Activated T-cell treated with anti-CD3 and anti-CD28 coated beads, Interleukin-2, amount 50 U/mL, for 1 hour (primary cell): ENCODE data around the gene ECI2.
"Not testable (repeated sequence)": the region's sequence is repeated elsewhere in the genome, so short reads cannot be mapped to it uniquely, and the experiment has no call there.

ENCODE experiments used
- DNase-seq: peaks from one replicate; pipeline ENCODE4 v3.0.0-alpha.2; 2020

The ECI2 gene

DNA sequence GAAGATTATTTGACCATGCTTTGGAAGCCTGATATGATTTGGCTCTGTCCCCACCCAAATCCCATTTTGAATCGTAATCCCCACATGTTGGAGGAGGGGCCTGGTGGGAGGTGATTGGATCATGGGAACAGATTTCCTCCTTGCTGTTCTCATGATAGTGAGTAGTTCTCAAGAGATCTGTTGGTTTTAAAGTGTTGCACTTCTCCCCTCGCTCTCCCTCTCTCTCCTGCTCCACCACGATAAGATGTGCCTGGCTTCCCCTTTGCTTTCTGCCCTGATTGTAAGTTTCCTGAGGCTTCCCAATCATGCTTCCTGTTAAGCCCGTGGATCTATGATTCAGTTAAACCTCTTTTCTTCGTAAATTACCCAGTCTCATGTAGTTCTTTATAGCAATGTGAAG is 34.7 kb downstream of the ECI2 start:
- DNase-seq = no peak

DNA sequence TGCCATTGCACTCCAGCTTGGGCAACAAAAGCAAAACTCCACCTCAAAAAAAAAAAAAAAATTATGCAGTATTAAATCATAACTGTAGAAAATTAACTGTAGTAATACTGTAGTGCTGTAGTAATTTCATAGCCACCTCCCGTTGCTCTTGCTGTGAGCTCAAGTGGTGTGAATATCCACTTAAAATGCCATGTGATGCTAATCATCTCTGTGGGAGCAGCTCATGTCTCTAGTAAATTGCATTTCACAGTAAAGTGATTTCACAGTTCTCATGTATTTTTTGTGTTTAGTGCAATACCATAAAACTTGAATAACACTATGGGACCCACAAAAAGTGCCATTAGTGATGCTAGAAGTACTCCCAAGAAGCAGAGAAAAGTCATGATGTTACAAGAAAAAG is 42.1 kb downstream of the ECI2 start:
- no peak for DNase-seq

DNA sequence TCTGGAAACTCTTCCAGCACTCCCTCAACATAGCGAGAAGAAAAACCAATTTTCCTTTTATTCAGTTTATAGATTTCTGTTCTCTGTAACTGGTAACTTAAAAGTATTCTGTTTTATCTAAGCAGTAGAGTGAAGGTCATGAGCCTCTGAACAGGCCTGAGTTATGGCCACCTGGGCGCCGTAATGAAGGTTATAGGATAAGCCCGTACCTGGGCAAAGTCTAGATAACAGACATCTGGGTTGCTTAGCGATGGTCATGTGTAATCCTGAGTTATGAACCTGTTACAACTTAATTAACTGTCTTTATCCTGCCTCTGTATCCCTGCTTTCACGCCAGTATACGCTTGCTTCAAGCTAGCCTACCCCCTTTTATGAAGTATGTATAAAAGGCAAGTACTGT is 43.4 kb downstream of the ECI2 start:
- DNase-seq = no peak

DNA sequence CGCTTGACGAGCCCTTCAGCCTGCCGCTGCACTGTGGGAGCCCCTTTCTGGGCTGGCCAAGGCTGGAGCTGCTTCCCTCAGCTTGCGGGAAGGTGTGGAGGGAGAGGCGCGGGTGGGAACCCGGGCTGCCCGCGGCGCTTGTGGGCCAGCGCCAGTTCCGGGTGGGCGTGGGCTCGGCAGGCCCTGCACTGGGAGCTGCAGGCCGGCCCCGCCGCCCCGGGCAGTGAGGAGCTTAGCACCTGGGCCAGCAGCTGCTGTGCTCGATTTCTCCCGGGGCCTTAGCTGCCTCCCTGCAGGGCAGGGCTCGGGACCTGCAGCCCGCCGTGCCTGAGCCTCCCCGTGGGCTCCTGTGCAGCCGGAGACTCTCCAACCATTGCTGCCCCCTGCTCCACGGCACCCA is 45.3 kb downstream of the ECI2 start:
- not testable (repeated sequence) for DNase-seq

DNA sequence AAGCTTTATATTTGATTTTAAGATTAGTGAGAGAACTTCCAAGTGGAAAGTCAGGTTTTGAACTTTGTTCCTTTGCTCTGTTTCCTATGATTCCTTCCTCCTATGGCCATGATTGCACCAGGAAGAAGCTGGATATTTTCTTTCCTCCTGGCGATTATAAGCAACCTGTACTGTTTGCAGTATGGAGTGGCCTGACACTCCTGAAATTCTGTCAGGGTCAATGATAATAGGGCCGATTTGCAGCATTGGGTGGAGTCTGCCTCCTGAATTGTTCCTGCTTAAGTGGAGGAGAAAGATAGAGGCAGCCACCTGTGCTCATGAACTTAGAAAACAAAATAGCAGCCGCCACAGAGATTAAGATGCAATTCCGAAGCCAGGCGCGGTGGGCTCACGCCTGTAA is 46.7 kb downstream of the ECI2 start:
- DNase-seq = no peak

DNA sequence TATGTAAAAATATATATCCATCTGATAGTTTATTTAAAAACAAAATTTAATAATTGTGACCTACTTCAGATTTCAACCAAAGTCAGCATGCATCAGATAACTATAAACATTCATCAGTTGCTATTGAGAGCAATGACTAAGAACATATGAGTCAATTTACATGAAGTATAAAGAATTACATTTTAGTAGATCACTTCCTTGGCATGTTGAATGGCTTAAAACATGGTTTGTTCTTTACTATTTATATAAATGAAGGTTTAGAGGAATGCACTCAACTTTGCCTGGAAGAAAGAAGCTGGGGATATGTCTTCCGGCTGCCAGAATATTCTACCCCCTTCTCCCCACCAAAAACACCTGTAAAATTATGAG is 50.1 kb downstream of the ECI2 start:
- DNase-seq = no peak

DNA sequence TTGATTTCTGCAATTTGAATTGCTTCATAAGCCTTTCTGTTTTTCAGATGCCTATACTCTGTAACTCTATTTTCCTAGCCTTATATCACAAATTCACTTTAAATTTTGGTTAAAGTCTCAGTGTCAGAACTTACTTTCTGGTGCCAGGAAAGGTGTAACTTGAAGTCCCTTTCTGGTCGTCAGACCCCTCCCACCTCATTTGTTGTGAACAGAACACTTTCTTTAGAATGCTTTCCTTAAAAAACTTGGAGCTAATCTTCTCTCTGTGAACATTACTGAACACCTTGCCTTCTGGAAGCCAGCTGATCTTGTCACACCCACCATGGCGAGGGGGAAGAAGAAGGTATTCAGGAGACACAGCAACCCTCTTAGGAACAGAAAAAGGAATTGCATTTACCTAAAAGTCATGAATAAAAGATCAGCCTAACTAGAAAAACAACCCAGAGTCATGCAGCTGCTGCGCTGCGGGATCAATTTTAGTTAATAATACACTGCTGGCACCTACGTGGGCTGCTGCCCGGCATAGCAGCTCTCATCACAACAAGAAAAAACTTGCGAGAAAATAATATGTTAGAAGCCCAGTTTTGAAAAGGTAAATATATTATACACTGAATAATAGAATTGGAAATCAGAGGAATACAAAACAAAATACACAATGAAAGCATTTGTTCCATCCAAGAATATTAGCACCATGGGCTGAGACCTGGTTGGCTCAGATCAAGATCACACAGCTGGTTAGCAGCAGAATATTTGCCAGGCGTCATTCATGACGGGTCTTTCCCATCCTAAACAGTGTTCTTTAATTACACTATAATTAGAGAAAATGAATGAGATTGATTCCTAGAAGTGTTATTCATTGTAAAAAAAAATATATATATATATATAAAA is 50.7 kb downstream of the ECI2 start:
- DNase-seq = no peak

DNA sequence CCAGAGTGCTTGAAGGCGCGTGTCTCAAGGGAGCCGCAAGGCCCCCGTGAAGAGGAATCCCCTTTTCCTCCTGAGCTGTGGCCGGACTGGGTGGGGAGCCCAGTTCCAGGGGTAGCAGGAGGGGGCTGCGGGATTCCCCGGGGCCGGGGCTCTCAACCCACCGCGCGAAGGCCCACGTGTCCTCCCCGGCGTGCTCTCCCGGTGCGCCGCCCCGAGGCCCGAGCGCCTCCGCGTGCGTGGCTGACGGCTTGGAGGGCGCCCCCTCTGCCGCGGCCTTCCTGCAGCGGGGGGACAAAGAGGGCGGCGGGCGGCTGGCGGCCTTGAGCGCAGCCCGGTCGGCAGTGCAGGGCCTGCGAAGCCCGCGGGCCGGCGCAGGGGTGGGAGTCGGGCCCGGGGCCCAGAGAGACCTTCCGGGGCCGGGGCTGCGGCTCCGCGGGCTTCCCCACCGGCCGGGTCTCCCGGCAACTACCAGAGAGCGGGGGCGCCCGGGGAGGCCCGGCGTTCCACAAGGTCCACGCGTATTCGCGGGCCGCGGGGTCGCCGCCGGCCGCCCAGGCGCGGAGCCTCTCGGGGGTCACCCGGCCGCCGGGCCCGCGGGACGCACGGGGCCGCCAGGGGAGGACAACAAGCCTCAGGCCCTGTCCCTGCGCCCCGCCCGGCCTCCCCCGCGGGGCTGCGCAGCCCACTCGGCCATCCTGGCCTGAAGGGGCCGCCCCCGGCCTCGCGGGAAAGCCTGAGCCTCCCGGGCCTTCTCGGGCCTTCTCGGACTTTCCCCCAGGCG is 56.5 kb downstream of the ECI2 start, which contains the start of gene FAM217A:
Gene FAM217A, minus strand, starts transcription at position 447 of the 781 bp plus-strand sequence. CDS start 1,723 bp downstream, outside the sequence.
- no peak for DNase-seq

DNA sequence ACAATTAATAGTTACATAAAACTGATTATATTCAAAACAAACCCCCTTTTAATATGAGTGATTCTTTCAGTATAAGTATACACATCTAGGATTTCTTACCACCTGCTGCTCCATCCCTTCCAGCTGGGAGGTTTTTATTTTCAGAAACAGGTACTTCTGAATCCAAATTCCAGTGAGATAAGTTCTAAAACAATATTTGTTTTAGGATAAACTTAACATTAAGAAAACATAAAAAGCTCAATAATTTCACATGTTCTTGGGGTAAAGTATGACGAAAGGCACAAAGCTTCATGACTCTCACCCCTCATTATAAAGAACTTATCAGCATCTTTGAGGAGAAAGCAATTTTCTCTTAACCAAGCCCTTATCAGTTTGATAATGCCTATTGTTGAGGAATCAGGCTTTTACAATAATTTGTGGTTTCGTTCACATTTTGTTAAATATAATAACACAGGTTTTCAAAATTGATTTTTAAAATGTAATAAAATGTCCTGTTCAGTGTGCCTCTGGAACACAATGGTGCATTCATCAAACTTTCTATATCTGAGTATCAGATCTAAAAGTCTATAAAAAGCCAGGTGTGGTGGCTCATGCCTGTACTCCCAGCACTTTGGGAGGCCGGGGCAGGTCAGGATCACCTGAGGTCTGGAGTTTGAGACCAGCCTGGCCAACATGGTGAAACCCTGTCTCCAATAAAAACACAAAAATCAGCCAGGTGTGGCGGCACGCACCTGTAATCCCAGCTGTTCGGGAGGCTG is 60.7 kb downstream of the ECI2 start:
- no peak for DNase-seq

DNA sequence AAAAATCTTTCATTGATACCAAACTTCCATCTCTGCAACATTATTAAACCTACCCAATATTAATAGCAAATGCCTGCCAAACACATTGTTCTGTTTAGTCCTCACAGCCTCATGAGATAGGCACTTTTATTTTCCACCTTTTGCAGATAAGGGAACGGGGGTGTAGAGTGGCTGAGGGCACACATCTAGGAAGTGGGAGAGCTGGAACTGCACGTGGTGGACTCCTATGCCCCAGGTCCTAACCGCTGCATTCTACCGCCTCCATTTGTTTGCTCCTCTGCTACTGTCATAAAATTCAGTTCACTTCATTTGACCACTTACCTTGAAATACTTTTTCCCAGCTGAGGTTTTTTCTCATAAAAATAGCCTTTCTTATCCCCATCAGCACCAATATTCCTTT is 64.0 kb downstream of the ECI2 start:
- DNase-seq = no peak

DNA sequence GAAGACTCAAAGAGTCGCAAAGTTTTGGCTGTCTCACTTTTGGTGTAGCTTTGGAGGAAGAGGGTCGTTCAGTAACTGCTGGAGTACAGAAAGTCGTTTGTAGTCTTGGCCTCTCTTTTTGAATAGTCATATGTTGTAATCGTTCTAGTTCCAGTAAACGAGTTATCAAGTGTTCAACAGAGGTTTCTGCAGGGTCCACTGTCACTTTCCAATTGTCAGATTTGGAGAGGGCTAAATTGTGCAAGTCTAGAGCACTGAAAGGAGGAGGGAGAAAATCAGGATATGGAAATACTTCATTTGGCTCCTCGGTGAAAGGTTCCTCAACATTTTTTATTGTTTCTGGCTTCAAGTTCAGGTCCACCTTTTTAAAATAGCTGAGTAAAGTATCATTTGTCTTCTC is 66.2 kb downstream of the ECI2 start:
- DNase-seq = no peak

DNA sequence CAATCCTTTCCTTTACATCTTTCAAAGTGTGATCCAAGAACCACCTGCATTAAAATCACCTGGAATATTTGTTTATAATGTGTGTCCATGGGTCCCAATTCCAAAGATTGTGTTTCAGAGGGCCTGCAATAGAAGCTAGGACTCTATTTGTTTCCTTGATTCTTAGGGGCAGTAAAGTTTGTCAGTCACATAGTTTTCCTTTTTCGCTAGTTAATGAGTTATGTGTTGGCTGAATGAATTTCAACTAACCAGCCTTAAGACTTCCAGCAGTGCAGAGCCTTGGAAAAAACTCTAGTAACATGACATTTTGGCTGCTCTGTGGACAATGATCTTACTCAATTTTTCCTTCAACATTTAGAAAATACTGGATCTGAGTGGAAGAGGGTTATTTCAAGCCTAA is 67.7 kb downstream of the ECI2 start:
- no peak for DNase-seq

DNA sequence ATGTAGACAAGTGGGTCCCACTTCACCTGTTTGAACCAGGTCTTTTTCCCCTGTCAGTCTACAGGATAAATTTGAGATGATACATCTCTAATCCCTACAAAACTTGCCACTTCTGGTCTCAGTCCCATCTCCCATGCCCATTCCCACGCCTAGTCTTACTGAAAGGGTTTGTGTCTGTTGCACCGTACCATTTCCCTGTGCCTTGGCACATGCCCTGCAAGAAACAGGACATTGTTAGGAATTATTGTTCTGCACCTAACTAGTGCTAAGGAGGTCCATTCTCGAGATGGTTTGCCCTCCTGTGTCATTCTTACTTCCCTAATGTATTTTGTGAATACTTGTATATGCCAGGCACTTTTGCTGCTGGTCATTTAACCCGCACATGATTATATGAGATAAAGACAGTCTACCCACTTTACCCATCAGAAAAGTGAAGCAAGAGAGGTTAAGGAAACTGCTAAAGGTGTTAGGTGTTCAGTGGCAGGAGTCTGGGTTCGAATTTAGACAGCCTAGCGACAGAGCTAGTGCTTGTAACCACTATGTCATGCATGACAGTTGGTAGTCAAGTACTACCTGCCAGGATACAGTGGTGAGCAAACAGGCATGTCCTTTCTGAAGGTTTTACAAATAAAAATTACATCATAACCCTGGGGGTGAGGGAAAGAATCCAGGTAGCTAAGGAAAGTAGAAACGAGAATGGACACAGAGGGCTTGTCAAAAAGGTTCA is 69.2 kb downstream of the ECI2 start:
- no peak for DNase-seq
